GM18951 (cell line): ENCODE data around the gene TUBGCP6.
A peak's percentile ranks its signal among the peaks of the same experiment; 100 is the strongest.

Experiments used
- POLR2A ChIP-seq: IDR thresholded peaks from 4 replicates; pipeline ENCODE4 v1.6.1; 2011; ENCODE audit warnings: mild to moderate bottlenecking; ENCODE audit not compliant: insufficient read length, insufficient read depth; ENCODE audit errors: extremely low read depth
- in situ Hi-C: fragments of 300-500 bp; cut with MboI; formaldehyde crosslinking; loops from one replicate; pipeline ENCODE4 v1.12.0; 2022; ENCODE audit warnings: low sequenced_read_pairs, mixed read lengths, inconsistent platforms; ENCODE audit not compliant: unreplicated experiment

The TUBGCP6 gene

GRCh38 chr22:50285568-50286229 lies 40.9 kb upstream of the TUBGCP6 start:
- no peak for TF ChIP-seq POLR2A
- in situ Hi-C loops, result no loop called here

- no peak for TF ChIP-seq POLR2A
- in situ Hi-C loops, result no loop called here
Measured at GRCh38 chr22:50284479-50284878, 39.7 kb upstream of the TUBGCP6 start.

- in situ Hi-C loops, result no loop called here
- no peak for TF ChIP-seq POLR2A
Measured at GRCh38 chr22:50283821-50284220, 39.0 kb upstream of the TUBGCP6 start.

GRCh38 chr22:50282361-50283155 lies 37.7 kb upstream of the TUBGCP6 start:
- in situ Hi-C loops, result no loop called here
- TF ChIP-seq POLR2A, result no peak

- in situ Hi-C loops, result no loop called here
- TF ChIP-seq POLR2A, result no peak
Measured at GRCh38 chr22:50281957-50282356, 37.1 kb upstream of the TUBGCP6 start.

GRCh38 chr22:50281384-50281760 lies 36.5 kb upstream of the TUBGCP6 start:
- no peak for TF ChIP-seq POLR2A
- in situ Hi-C loops, result no loop called here

DNA sequence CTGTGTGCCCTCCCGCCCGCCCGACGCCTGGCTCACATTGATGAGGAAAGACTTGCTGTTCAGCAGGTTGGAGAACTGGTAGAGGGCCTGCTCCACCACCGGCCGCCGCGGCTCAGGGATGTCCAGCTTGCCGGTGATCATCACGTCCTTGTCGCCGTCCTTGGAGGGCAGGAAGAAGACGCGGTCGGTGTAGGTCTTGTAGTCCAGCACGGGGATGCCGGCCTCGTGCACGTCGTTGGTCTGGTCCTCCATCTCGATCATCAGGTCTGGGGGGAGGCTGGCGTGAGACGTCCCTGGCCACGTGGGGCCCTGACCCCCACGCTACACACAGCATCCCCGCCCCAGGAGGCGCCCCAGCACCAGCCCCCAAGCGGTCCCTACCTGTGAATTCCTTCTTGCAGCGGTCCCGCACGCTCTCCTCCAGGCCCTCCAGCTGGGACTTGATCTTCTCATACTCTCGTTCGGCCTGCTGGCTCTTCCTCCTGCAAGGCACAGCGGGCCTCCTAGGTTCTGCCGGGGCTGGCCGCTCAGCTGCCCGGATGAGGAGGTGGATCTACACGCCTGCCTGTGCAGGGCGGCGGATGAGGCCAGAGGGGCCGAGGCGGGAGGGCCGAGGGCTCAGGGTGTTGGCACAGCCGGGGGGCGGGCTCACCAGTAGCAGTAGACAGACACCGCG lies 36.0 kb upstream of the TUBGCP6 start:
- in situ Hi-C loops, result no loop called here
- TF ChIP-seq POLR2A, result no peak

DNA sequence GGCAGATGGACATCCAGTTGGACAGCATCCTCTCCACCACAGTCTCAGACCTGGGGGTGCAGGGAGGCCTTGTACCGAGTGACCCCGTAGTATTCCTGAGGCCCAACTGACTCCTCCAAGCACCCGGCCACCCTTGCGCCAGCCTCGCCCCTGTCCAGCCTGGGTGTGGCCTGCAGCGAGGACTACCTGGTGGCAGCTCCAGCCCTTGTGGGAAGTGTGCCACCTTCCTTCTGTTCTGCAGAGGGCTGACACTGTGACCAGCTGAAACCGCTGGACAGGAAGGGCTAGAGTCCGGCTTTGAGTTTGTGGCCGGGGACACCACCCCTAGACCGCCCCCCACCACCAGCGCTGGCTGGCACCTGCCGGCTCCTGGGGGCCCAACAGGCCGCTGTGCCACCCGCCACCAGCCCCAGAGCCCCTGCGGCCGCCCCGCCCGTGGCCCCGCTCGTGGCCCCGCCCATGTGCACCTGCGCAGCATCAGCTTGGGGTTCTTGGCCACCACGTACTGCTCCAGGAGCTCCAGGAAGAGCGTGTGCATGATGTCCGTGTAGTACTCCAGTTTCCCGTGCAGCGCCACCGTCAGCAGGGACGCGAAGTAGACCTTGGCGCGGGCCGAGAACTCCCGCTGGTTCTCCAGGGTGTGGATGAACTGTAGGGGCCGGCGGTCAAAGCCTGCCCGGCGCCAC lies 35.3 kb upstream of the TUBGCP6 start:
- in situ Hi-C loops, result no loop called here
- TF ChIP-seq POLR2A, result peak; percentile 15

DNA sequence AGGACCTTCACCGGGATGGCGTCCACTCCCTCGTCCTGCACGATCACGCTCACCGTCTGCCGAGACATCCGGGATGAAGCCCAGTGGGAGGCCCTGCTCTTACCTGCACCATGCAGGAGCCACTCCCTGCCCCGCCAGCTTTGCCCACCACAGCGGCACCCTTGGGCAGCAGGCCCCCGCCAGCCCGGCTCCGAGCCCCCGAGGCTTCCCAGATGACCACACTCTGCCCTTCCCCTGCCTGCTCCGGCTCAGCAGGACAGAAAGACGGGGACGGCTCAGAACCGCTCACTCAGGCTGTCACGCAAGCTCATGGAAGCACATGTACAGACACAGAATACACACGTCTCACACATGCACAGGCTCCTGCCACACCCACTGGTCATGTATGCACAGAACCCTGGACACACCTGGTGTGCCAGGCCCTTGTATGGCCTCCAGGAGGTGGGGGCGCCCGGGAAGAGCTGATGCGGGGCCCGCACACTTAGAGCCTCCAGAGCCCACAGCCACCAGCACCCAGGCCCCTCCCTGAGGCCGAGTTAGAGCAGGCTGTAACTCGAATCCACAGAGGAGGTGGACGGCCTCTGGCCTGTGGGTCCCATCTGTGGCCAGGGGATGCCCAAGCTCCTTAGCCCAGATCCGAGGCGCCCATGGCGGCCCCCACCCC lies 34.3 kb upstream of the TUBGCP6 start:
- TF ChIP-seq POLR2A, result no peak
- in situ Hi-C loops, result loop anchor here (10.0 kb wide), 1 partner anchor 226 kb away; the partner anchor contains the start of genes LMF2 and NCAPH2

GRCh38 chr22:50278461-50278860 lies 33.6 kb upstream of the TUBGCP6 start:
- TF ChIP-seq POLR2A, result no peak
- in situ Hi-C loops, result loop anchor here (10.0 kb wide), 1 partner anchor 226 kb away; the partner anchor contains the start of genes LMF2 and NCAPH2

DNA sequence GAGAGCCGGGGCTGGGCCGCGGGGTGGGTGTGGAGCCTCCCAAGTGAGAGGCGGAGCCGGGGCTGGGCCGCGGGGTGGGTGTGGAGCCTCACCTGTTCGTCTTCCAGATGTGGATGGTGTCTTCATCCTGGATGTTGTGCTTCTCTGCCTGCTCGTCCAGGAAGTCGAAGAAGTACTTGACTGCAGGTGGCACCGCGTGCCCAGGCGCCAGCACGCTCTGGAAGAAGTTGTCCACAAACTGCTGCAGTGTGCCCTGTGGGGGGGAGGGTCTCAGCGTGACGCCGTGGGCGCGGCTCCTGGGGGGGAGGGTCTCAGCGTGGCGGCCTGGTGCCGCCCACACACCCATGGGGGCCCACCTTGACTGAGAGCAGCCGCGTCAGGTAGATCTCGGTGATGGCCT lies 32.9 kb upstream of the TUBGCP6 start:
- no peak for TF ChIP-seq POLR2A
- in situ Hi-C loops, result loop anchor here (10.0 kb wide), 1 partner anchor 227 kb away; the partner anchor contains the start of genes LMF2 and NCAPH2

DNA sequence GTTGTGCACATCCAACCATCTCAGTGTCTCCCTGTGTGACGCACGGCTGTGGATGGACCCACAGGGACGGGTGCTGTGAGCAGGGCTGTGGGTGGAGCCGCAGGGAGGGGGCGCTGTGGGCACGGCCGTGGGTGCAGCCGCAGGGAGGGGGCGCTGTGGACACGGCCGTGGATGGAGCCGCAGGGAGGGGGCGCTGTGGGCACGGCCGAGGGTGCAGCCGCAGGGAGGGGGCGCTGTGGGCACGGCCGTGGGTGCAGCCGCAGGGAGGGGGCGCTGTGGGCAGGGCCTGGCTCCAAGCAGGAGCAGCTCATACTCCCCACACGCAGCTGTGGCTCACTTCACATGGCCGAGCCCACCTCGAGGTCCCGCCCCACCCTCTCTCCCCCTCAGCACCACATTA lies 31.3 kb upstream of the TUBGCP6 start:
- in situ Hi-C loops, result loop anchor here (10.0 kb wide), 1 partner anchor 229 kb away; the partner anchor contains the start of genes LMF2 and NCAPH2

More for the DNA sequence above, 31.3 kb upstream of the TUBGCP6 start:
- no peak for TF ChIP-seq POLR2A
